GM19240 (cell line): ENCODE data around the gene C13orf46.
"Not testable (repeated sequence)": the region's sequence is repeated elsewhere in the genome, so short reads cannot be mapped to it uniquely, and the experiment has no call there.

Experiments
- DNase-seq: peaks from one replicate; pipeline ENCODE4 v3.0.0; 2011; ENCODE audit warnings: low spot score; ENCODE audit not compliant: insufficient read length

The C13orf46 gene

DNA sequence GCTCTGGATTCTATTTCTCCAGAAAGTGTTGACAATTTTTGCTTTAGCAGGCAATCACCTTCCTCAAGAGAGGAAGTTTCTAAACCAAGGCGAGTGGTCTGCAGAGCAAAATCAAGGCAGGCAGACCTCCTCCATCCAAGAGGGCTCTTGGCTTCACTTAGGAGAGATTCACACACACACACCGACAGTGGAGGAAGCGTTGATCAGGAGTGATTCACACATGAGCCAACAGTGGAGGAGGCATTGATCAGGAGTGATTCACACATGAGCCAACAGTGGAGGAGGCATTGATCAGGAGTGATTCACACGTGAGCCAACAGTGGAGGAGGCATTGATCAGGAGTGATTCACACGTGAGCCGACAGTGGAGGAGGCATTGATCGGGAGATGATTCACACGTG, 60.5 kb downstream of the C13orf46 start:
- DNase-seq: not testable (repeated sequence)

DNA sequence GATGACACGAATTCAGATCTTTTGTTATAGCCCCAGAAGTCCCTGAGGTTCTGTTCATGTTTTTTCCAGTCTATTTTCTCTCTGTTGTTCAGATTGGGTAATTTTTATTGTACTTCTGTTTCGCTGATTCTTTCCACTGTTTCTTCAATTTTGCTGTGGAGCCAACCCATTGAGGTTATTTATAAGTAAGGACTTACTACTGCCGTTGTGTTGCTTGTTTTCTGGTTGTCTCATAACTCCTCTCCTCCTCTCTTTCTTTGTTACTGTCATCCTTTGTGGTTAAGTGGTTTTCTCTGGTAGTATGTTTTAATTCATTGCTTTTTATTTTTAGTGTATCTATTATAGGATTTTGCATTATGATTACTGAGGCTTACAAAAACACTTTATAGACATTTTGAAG, 61.3 kb downstream of the C13orf46 start:
- DNase-seq: no peak

DNA sequence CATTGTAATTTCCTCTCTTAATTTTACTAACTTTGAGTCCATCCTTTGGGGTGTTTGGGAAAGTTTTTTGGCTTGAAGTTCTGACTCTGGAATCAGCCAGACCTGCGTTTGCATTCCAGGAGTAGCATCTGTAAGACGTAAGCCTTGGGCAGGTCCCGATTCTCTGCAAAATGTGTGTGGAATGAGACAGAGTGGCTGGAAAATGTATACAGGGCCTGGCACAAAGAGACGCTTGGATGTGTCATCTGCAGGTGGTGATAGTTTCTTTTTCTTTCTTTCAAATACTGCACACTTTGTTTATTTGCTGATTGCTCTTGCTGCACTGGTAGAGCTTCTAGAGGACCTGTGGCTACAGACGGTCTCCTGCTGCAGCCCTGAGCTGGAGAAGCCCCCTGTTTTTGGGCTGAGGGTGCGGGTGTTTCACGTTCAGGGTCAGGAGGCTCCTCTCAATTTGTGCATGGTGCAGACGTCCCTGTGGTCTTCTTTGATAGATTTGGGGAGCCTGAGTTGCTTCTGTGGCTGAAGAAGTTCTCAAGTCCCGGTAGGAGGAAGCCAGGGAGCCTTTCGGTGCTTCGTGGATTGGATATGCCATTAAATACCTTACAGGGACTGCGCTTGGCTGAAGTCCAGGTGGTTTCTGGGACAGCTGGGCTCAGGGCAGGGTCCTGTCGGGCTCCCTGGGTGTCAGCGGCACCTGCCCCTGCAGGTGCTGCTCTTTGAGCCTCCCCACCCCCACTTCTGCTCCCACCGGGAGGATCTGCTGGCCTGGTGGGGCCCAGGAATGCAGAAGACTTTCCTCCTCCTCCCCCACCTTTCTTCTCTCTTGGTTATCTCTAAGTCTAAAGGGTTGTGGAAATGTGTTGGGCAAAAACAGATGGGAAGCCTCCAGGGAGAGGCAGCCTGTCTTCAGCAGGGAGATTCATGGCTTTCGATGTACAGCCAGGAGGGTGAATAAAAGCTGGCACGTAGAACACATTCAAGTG, 66.0 kb downstream of the C13orf46 start:
- no peak for DNase-seq

DNA sequence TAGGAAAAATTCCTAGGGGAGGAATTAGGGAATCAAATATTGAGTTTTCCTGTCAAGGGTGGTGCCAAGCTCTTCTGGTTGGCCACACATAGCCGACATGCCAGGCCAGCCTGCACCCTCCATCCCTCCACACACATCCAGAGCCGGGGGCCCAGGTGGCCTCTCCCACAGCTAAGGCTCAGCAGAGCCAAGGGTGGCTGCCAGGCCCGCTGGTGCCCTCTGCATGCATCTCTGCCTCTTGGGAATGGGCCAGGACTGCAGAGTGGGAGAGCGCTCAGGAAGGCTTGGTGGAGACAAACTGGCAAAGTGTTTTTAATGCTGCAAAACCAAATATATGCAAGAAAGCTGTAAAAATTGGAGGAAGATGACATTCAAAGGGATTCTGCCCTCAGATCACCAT, 67.3 kb downstream of the C13orf46 start:
- DNase-seq: no peak

DNA sequence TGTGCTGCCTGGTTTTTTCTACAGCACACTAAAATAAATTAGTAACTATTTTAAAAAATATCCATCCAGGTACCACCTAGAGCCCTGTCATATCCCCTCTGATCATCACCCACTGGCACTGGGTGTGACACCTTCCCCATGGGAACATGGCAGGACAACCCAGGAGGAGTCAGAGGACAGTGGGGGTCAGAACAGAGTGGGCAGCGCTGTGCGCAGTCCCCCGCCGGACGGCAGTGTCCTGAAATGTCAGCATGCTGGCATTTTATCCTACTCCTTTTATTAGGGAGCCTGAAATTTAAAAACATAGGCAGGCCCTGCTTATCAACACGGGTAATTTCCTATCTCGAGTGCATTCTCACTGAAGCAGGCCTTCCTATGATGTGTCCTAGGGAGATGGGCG, 67.9 kb downstream of the C13orf46 start:
- DNase-seq: no peak

DNA sequence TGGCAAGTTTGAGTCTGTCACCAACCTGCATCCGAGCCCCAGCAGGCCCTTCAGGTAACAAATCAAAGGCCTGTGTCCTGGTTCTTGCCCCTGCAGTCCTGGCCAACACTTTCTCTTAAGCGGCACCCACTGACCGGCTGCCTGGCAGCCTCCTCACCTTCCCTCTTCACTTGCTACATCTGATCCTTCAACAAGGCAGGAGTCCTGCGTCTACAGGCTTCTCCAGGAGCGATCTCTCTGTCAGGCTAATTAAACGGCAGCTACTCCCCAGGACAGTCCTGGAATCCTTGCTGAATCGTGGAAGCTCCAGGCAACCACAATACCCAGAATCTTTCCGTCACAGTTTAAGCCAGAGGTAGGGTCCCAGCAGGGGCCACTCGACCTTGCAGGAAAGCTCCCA, 68.9 kb downstream of the C13orf46 start:
- no peak for DNase-seq

DNA sequence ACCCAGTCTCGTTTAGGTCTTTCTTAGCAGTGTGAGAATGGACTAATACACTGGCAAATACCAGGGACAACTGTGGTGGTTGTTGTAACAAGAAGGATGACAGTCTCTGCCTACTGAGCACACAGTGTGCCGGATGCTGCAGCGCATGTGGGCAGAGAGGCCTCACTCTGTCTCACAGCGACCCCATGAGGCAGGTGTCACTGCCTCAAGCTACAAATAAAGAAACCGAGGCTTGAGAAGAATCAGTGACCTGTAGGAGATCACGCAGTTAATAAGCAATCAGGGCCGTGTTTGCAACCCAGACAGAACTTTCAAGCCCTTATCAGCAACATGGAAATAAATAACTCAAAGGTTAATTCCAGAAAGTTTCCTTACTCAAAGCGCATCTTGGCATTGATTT, 69.5 kb downstream of the C13orf46 start:
- no peak for DNase-seq

DNA sequence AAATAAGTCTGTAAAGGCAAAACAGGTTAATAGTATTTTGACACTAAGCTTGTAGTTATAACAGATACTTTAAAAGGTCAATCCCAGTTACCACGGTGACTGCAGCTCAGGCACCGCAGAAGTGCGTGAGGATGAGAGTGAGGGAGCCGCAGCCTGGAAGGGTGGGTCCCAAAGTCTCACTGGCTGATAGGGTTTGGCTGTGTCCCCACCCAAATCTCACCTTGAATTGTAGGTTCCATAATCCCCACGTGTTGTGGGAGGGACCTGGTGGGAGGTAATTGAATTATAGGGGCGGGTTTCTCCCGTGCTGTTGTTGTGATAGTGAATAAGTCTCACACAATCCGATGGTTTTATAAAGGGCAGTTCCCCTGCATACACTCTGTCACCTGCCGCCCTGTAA, 70.0 kb downstream of the C13orf46 start:
- DNase-seq: no peak
